HepG2 (cell line): Measurements from ENCODE around the gene PDE2A. TPM values are rescaled to one million over a fixed set of nuclear protein-coding genes. Genes with fewer than 3 reads are reported as not detected.

Experiments
- ATAC-seq: fragments of 200-7000 bp; cut with Tn5 transposase; 3 replicates; pipeline ENCODE4 v1.9.1; 2020; ENCODE audit warnings: mild to moderate bottlenecking, moderate library complexity
- BruUV-seq: library from RNA; stranded (reverse); fragments of 400-500 nt; replicated peaks from 2 replicates; lab custom pipeline; 2021; lab: Mats Ljungman, UMichigan
- CTCF ChIA-PET: fragments of 300-600 bp; formaldehyde crosslinking; extraction: SDS; loops from one replicate; lab custom pipeline; 2021; ENCODE audit warnings: low total read pairs, inconsistent platforms, low intra/inter-chr PET ratio; lab: Yijun Ruan, JAX
- POLR2A ChIA-PET: fragments of 350-600 bp; sonication (Branson Sonifier 250); formaldehyde crosslinking; loops from one replicate; lab custom pipeline; 2020; ENCODE audit warnings: antibody characterized with exemption, inconsistent platforms; lab: Yijun Ruan, JAX
- DNase-seq: peaks from one replicate; pipeline ENCODE4 v3.0.0-alpha.2; 2015; ENCODE audit warnings: low spot score
- FAIRE-seq: peaks from 3 replicates; lab custom pipeline; 2011; peaks lifted over from hg19 to GRCh38; lab: Jason Lieb, UNC
- H2AFZ ChIP-seq: one replicate; pipeline ENCODE4 v1.6.1; 2011; ENCODE audit warnings: low read length, inconsistent platforms
- H3K27ac ChIP-seq: fragments of 300-600 bp; 3 replicates; pipeline ENCODE4 v1.8.0; 2011; ENCODE audit warnings: mixed run types, mild to moderate bottlenecking, mixed read lengths, low read length, inconsistent platforms; ENCODE audit not compliant: insufficient read depth; ENCODE audit errors: extremely low read length
- H3K27me3 ChIP-seq, 2 experiments: fragments of 200-600 bp in 1 of 2; 2 replicates in 1 of 2; 3 replicates in 1 of 2; pipeline versions ENCODE4 v1.6.0 to v1.8.0; 2011; ENCODE audit warnings: low read length in 2 of 2, mild to moderate bottlenecking in 2 of 2, moderate library complexity in 2 of 2, inconsistent platforms in 1 of 2; ENCODE audit not compliant: insufficient read depth in 2 of 2, control insufficient read depth in 1 of 2
- H3K36me3 ChIP-seq, 2 experiments: fragments of 200-600 bp in 1 of 2; replicated peaks in 1 of 2; 2 replicates in 1 of 2; 3 replicates in 1 of 2; pipeline versions ENCODE4 v1.5.1 to v1.8.0; 2011; ENCODE audit warnings: low read length in 2 of 2, inconsistent platforms in 1 of 2; ENCODE audit not compliant: insufficient read depth in 2 of 2, control insufficient read depth in 1 of 2
- H3K4me1 ChIP-seq: 2 replicates; pipeline ENCODE4 v1.5.1; 2012; ENCODE audit warnings: low read length, inconsistent platforms; ENCODE audit not compliant: insufficient read depth
- H3K4me2 ChIP-seq: 2 replicates; pipeline ENCODE4 v1.6.0; 2011; ENCODE audit warnings: low read depth, low read length, inconsistent platforms
- H3K4me3 ChIP-seq, 3 experiments: fragments of 200-600 bp in 1 of 3; sonication (generic), shearing (Covaris generic) in 1 of 3; replicated peaks in 1 of 3; 2 replicates each; pipeline ENCODE4 v1.5.1; 2011 to 2016; ENCODE audit warnings: low read length in 3 of 3, inconsistent platforms in 2 of 3, low read depth in 2 of 3, mild to moderate bottlenecking in 2 of 3, control low read depth in 1 of 3, mixed read lengths in 1 of 3; ENCODE audit not compliant: insufficient read depth in 1 of 3
- H3K79me2 ChIP-seq: one replicate; pipeline ENCODE4 v1.6.1; 2011; ENCODE audit warnings: low read length, inconsistent platforms; ENCODE audit not compliant: insufficient read depth
- H3K9ac ChIP-seq: 2 replicates; pipeline ENCODE4 v1.6.0; 2011; ENCODE audit warnings: mild to moderate bottlenecking, low read depth, low read length, inconsistent platforms; ENCODE audit not compliant: insufficient read depth
- H3K9me3 ChIP-seq: 2 replicates; pipeline ENCODE4 v1.5.1; 2012; ENCODE audit warnings: mild to moderate bottlenecking, low read length
- H4K20me1 ChIP-seq: 2 replicates; pipeline ENCODE4 v1.6.0; 2011; ENCODE audit warnings: inconsistent platforms, mild to moderate bottlenecking, low read length, moderate library complexity; ENCODE audit not compliant: insufficient read depth
- GATA4 ChIP-seq: sonication (generic); IDR thresholded peaks from 2 replicates; pipeline ENCODE4 v1.6.1; 2016; ENCODE audit warnings: antibody characterized with exemption, low read depth, borderline replicate concordance
- KDM4B ChIP-seq: sonication (generic); formaldehyde crosslinking; IDR thresholded peaks from 2 replicates; pipeline ENCODE4 v1.4.0; 2020; ENCODE audit warnings: missing genetic modification reagents
- PAF1 ChIP-seq: IDR thresholded peaks from 2 replicates; pipeline ENCODE4 v1.6.1; 2016; ENCODE audit warnings: missing genetic modification reagents, missing compliant biosample characterization
- RARG ChIP-seq: sonication (generic); formaldehyde crosslinking; IDR thresholded peaks from 2 replicates; pipeline ENCODE4 v1.4.0; 2020; ENCODE audit warnings: low read depth, mild to moderate bottlenecking, missing genetic modification reagents
- ZFP41 ChIP-seq: sonication (generic); formaldehyde crosslinking; IDR thresholded peaks from 2 replicates; pipeline ENCODE4 v1.4.0; 2020; ENCODE audit warnings: mild to moderate bottlenecking, missing genetic modification reagents, borderline replicate concordance
- ZNF850 ChIP-seq: sonication (generic); formaldehyde crosslinking; conservative IDR thresholded peaks from 2 replicates; pipeline ENCODE4 v1.9.0; 2021; ENCODE audit warnings: mild to moderate bottlenecking, missing genetic modification reagents
- WGBS: methylation state at CpG from one replicate; pipeline ENCODE4 v1.1.6; 2017; ENCODE audit warnings: low lambda C conversion rate; 5-methylcytosine and 5-hydroxymethylcytosine counted together
- in situ Hi-C: cut with HindIII; loops from 2 replicates; pipeline ENCODE4 v1.10.0; 2017; ENCODE audit warnings: low pct_unique_long_range_greater_than_20kb; ENCODE audit not compliant: extremely low pct_ligation_motif_present
- intact Hi-C: fragments of 100-400 bp; cut with micrococcal nuclease; formaldehyde crosslinking; loops from one replicate; pipeline ENCODE4 v1.10.0; 2022; ENCODE audit not compliant: unreplicated experiment
- polyA plus RNA-seq, 8 experiments: library from polyadenylated mRNA; depleted of rRNA in 3 of 8; stranded (reverse) in 7 of 8; unstranded in 1 of 8; fragments of >200 nt; fragmentation: Illumina TruSeq in 4 of 8; extraction: Trizol in 4 of 8; gene quantifications; 2 replicates each; pipeline versions ENCODE4 v1.2.1 to v1.2.3, GENCODE V29; 2011 to 2016; ENCODE audit warnings: low read depth in 4 of 8, missing spikeins in 1 of 8, mixed read lengths in 1 of 8; ENCODE audit not compliant: insufficient read depth in 1 of 8
- total RNA-seq, 5 experiments: library from RNA; depleted of rRNA; stranded (reverse); fragments of >200 nt; fragmentation: Illumina TruSeq; extraction: Trizol; gene quantifications; 2 replicates each; pipeline ENCODE4 v1.2.3, GENCODE V29; 2016; ENCODE audit warnings: low read depth in 1 of 5
- TF ChIP-seq, protein P1 (sequence below): sonication (generic); formaldehyde crosslinking; IDR thresholded peaks from 2 replicates; pipeline ENCODE4 v1.8.1; 2022; ENCODE audit warnings: mild to moderate bottlenecking, missing genetic modification reagents
- TF ChIP-seq, protein P2 (sequence below): IDR thresholded peaks from 2 replicates; pipeline ENCODE4 v1.4.0; 2020; ENCODE audit warnings: mild to moderate bottlenecking, missing genetic modification reagents
- TF ChIP-seq, protein P3 (sequence below): sonication (generic); formaldehyde crosslinking; IDR thresholded peaks from 2 replicates; pipeline ENCODE4 v1.5.0; 2020; ENCODE audit warnings: missing genetic modification reagents
- TF ChIP-seq, protein P4 (sequence below): sonication (generic); formaldehyde crosslinking; IDR thresholded peaks from 2 replicates; pipeline ENCODE4 v1.4.0; 2020; ENCODE audit warnings: missing genetic modification reagents
- TF ChIP-seq, protein P5 (sequence below), 2 experiments: sonication (generic) in 1 of 2; formaldehyde crosslinking in 1 of 2; IDR thresholded peaks; 2 replicates each; pipeline versions ENCODE4 v1.5.1 to v1.6.1; 2011 to 2020; ENCODE audit warnings: borderline replicate concordance in 1 of 2, low read depth in 1 of 2, low read length in 1 of 2, mild to moderate bottlenecking in 1 of 2, missing genetic modification reagents in 1 of 2, moderate library complexity in 1 of 2
- TF ChIP-seq, protein P6 (sequence below): sonication (generic); formaldehyde crosslinking; IDR thresholded peaks from 2 replicates; pipeline ENCODE4 v1.5.0; 2020; ENCODE audit warnings: missing genetic modification reagents

The PDE2A gene
- total and polyA plus RNA-seq, 2 of the 13 experiments (the other 11 are each of a cell fraction or from before 2014, with no cell fraction given), result 3.1 TPM; not detected in 1

DNA sequence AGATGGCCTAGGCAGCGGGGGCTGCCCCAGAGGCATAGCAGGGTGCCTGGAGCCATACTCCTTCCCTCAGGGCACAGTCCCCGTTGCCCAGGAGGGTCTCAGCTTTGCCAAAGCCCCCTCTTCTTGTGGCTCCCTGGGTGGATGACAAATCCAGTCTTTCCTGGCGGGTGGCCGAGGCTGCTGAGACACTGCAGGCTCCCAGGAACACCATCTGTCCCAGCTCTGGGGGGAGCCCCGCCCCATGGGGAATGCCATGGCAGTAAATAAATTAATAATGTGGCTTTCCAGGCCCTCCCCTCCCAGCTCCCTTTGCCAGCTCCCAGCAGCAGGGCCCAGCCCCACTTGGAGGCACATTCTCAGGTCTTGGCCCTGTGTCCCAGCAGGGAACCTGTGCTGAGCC, 45.0 kb downstream of the PDE2A start:
- ChIA-PET POLR2A (no interaction called here), CTCF (no interaction called here)
- no CpG with 5 or more reads among the region's 5 CpGs for WGBS
- DNase-seq, result no peak
- in situ Hi-C loops (no loop called here), intact Hi-C loops (no loop called here)
- Histone ChIP-seq H3K4me1 (peaks cover 26% of the 10 kb centered on the region), H2AFZ (no peak overlapping the region), H3K36me3 (no peaks in the 10 kb centered on the region), H3K9ac (no peak overlapping the region), H3K9me3 (no peaks in the 10 kb centered on the region), H3K4me2 (no peak overlapping the region), H3K4me3 (no peak overlapping the region), H3K79me2 (no peaks in the 10 kb centered on the region), H4K20me1 (no peaks in the 10 kb centered on the region), H3K27ac (no peak overlapping the region), H3K27me3 (peaks cover 13 to 75% of the 10 kb centered on the region in 2 experiments)
- no peak for FAIRE-seq
- no TSS peak for BruUV-seq
- ATAC-seq, result no peak
- TF ChIP-seq KDM4B (no peak), ZNF850 (CRISPR knock-in tag) (no peak), ZFP41 (CRISPR knock-in tag) (no peak), PAF1 (no peak), RARG (CRISPR knock-in tag) (no peak), GATA4 (no peak)
- TF ChIP-seq, protein P1, sequence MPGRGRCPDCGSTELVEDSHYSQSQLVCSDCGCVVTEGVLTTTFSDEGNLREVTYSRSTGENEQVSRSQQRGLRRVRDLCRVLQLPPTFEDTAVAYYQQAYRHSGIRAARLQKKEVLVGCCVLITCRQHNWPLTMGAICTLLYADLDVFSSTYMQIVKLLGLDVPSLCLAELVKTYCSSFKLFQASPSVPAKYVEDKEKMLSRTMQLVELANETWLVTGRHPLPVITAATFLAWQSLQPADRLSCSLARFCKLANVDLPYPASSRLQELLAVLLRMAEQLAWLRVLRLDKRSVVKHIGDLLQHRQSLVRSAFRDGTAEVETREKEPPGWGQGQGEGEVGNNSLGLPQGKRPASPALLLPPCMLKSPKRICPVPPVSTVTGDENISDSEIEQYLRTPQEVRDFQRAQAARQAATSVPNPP, result no peak
- TF ChIP-seq, protein P2, sequence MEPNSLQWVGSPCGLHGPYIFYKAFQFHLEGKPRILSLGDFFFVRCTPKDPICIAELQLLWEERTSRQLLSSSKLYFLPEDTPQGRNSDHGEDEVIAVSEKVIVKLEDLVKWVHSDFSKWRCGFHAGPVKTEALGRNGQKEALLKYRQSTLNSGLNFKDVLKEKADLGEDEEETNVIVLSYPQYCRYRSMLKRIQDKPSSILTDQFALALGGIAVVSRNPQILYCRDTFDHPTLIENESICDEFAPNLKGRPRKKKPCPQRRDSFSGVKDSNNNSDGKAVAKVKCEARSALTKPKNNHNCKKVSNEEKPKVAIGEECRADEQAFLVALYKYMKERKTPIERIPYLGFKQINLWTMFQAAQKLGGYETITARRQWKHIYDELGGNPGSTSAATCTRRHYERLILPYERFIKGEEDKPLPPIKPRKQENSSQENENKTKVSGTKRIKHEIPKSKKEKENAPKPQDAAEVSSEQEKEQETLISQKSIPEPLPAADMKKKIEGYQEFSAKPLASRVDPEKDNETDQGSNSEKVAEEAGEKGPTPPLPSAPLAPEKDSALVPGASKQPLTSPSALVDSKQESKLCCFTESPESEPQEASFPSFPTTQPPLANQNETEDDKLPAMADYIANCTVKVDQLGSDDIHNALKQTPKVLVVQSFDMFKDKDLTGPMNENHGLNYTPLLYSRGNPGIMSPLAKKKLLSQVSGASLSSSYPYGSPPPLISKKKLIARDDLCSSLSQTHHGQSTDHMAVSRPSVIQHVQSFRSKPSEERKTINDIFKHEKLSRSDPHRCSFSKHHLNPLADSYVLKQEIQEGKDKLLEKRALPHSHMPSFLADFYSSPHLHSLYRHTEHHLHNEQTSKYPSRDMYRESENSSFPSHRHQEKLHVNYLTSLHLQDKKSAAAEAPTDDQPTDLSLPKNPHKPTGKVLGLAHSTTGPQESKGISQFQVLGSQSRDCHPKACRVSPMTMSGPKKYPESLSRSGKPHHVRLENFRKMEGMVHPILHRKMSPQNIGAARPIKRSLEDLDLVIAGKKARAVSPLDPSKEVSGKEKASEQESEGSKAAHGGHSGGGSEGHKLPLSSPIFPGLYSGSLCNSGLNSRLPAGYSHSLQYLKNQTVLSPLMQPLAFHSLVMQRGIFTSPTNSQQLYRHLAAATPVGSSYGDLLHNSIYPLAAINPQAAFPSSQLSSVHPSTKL (CRISPR knock-in tag), result no peak
- TF ChIP-seq, protein P3, sequence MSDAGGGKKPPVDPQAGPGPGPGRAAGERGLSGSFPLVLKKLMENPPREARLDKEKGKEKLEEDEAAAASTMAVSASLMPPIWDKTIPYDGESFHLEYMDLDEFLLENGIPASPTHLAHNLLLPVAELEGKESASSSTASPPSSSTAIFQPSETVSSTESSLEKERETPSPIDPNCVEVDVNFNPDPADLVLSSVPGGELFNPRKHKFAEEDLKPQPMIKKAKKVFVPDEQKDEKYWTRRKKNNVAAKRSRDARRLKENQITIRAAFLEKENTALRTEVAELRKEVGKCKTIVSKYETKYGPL (CRISPR knock-in tag), result no peak
- TF ChIP-seq, protein P4, sequence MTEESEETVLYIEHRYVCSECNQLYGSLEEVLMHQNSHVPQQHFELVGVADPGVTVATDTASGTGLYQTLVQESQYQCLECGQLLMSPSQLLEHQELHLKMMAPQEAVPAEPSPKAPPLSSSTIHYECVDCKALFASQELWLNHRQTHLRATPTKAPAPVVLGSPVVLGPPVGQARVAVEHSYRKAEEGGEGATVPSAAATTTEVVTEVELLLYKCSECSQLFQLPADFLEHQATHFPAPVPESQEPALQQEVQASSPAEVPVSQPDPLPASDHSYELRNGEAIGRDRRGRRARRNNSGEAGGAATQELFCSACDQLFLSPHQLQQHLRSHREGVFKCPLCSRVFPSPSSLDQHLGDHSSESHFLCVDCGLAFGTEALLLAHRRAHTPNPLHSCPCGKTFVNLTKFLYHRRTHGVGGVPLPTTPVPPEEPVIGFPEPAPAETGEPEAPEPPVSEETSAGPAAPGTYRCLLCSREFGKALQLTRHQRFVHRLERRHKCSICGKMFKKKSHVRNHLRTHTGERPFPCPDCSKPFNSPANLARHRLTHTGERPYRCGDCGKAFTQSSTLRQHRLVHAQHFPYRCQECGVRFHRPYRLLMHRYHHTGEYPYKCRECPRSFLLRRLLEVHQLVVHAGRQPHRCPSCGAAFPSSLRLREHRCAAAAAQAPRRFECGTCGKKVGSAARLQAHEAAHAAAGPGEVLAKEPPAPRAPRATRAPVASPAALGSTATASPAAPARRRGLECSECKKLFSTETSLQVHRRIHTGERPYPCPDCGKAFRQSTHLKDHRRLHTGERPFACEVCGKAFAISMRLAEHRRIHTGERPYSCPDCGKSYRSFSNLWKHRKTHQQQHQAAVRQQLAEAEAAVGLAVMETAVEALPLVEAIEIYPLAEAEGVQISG (CRISPR knock-in tag), result no peak
- TF ChIP-seq, protein P5, sequence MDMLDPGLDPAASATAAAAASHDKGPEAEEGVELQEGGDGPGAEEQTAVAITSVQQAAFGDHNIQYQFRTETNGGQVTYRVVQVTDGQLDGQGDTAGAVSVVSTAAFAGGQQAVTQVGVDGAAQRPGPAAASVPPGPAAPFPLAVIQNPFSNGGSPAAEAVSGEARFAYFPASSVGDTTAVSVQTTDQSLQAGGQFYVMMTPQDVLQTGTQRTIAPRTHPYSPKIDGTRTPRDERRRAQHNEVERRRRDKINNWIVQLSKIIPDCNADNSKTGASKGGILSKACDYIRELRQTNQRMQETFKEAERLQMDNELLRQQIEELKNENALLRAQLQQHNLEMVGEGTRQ (IDR thresholded peaks at IDR 0.05; ENCODE audit: low read depth, low read length), result no peak
- TF ChIP-seq, protein P5 (CRISPR knock-in tag; IDR thresholded peaks at IDR 0.05; ENCODE audit: borderline replicate concordance), result no peak
- TF ChIP-seq, protein P6, sequence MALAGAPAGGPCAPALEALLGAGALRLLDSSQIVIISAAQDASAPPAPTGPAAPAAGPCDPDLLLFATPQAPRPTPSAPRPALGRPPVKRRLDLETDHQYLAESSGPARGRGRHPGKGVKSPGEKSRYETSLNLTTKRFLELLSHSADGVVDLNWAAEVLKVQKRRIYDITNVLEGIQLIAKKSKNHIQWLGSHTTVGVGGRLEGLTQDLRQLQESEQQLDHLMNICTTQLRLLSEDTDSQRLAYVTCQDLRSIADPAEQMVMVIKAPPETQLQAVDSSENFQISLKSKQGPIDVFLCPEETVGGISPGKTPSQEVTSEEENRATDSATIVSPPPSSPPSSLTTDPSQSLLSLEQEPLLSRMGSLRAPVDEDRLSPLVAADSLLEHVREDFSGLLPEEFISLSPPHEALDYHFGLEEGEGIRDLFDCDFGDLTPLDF (CRISPR knock-in tag), result no peak
